Fibroblast of pulmonary artery (primary cell): Measurements from ENCODE around the gene CEP104.

Experiments
- DNase-seq: peaks from one replicate; pipeline ENCODE4 v3.0.0-alpha.2; 2010; ENCODE audit warnings: low read depth
- H3K4me3 ChIP-seq: replicated peaks from 2 replicates; pipeline ENCODE4 v1.5.1; 2011; ENCODE audit warnings: low read depth, mild to moderate bottlenecking, control low read depth, low read length, moderate library complexity
- CTCF ChIP-seq: IDR thresholded peaks from 2 replicates; pipeline ENCODE4 v1.5.1; 2011; ENCODE audit warnings: mild to moderate bottlenecking, control low read depth, low read length, inconsistent platforms; ENCODE audit errors: missing control alignments

The CEP104 gene

GRCh38 chr1:3790952-3791351 is 66.1 kb downstream of the CEP104 start:
- no peak for TF ChIP-seq CTCF
- no peak for DNase-seq
- H3K4me3 ChIP-seq = no peak overlapping the region

- no peak for DNase-seq
- TF ChIP-seq CTCF = no peak
- no peak overlapping the region for H3K4me3 ChIP-seq
Measured at GRCh38 chr1:3790500-3790923, 66.5 kb downstream of the CEP104 start.

- H3K4me3 ChIP-seq = no peak overlapping the region
- DNase-seq = no peak
Measured at GRCh38 chr1:3789421-3790300, 67.3 kb downstream of the CEP104 start.

GRCh38 chr1:3788756-3789420 is 68.1 kb downstream of the CEP104 start:
- no peak for DNase-seq
- H3K4me3 ChIP-seq = no peak overlapping the region

More at GRCh38 chr1:3789421-3790300, 67.3 kb downstream of the CEP104 start:
- no peak for TF ChIP-seq CTCF

GRCh38 chr1:3787745-3788605 is 69.0 kb downstream of the CEP104 start:
- no peak for DNase-seq
- no peak overlapping the region for H3K4me3 ChIP-seq
- TF ChIP-seq CTCF = no peak

More at GRCh38 chr1:3788756-3789420, 68.1 kb downstream of the CEP104 start:
- no peak for TF ChIP-seq CTCF

GRCh38 chr1:3787349-3787715 is 69.7 kb downstream of the CEP104 start:
- no peak for DNase-seq
- no peak overlapping the region for H3K4me3 ChIP-seq
- TF ChIP-seq CTCF = no peak
